Osteoblast (primary cell): ENCODE results near the gene IBA57. TPM values are rescaled to one million over a fixed set of nuclear protein-coding genes. Genes with fewer than 3 reads are reported as not detected.

Experiments
- DNase-seq: peaks from one replicate; pipeline ENCODE4 v3.0.0; 2011; ENCODE audit warnings: low spot score, mixed read lengths; ENCODE audit not compliant: insufficient read length; ENCODE audit errors: missing footprints
- H2AFZ ChIP-seq: 2 replicates; pipeline ENCODE4 v1.6.0; 2011; ENCODE audit warnings: mild to moderate bottlenecking, low read length
- H3K27ac ChIP-seq: 2 replicates; pipeline ENCODE4 v1.5.1; 2011; ENCODE audit warnings: mild to moderate bottlenecking, low read depth, low read length, moderate library complexity
- H3K27me3 ChIP-seq: 2 replicates; pipeline ENCODE4 v1.6.0; 2012; ENCODE audit warnings: mild to moderate bottlenecking, control low read depth, inconsistent platforms, low read length, moderate library complexity; ENCODE audit not compliant: insufficient read depth
- H3K36me3 ChIP-seq: 2 replicates; pipeline ENCODE4 v1.5.1; 2011; ENCODE audit warnings: mild to moderate bottlenecking, low read length, control low read depth, moderate library complexity; ENCODE audit not compliant: insufficient read depth
- H3K4me1 ChIP-seq: 2 replicates; pipeline ENCODE4 v1.5.1; 2011; ENCODE audit warnings: mild to moderate bottlenecking, low read length, control low read depth, moderate library complexity; ENCODE audit not compliant: insufficient read depth
- H3K4me2 ChIP-seq: 2 replicates; pipeline ENCODE4 v1.6.0; 2011; ENCODE audit warnings: mild to moderate bottlenecking, low read length; ENCODE audit not compliant: insufficient read depth
- H3K4me3 ChIP-seq: fragments of 200-600 bp; sonication (generic); 3 replicates; pipeline ENCODE4 v1.5.1; 2012; ENCODE audit warnings: mild to moderate bottlenecking, low read length, inconsistent platforms; ENCODE audit not compliant: insufficient read depth
- H3K79me2 ChIP-seq: 2 replicates; pipeline ENCODE4 v1.6.0; 2012; ENCODE audit warnings: mild to moderate bottlenecking, low read length, control low read depth, inconsistent platforms; ENCODE audit not compliant: insufficient read depth
- H3K9me3 ChIP-seq: 2 replicates; pipeline ENCODE4 v1.5.1; 2011; ENCODE audit warnings: low read depth, low read length, control low read depth
- H4K20me1 ChIP-seq: 2 replicates; pipeline ENCODE4 v1.6.0; 2012; ENCODE audit warnings: mild to moderate bottlenecking, low read length, control low read depth; ENCODE audit not compliant: insufficient read depth
- CTCF ChIP-seq: IDR thresholded peaks from 2 replicates; pipeline ENCODE4 v1.5.1; 2011; ENCODE audit warnings: mild to moderate bottlenecking, low read depth, low read length, moderate library complexity; ENCODE audit errors: extremely low read depth
- total RNA-seq: library from RNA; depleted of rRNA; stranded (reverse); fragments of >200 nt; gene quantifications from 2 replicates; pipeline ENCODE4 v1.2.3, GENCODE V29; 2012

Gene IBA57
- total RNA-seq, 1 donor = 4.7 TPM

GRCh38 chr1:228146417-228147150, 19.0 kb upstream of the IBA57 start:
- H3K4me1 ChIP-seq = peaks cover 34% of the 10 kb centered on the region

GRCh38 chr1:228147151-228147693, 18.4 kb upstream of the IBA57 start:
- Histone ChIP-seq H3K36me3 (peaks cover 8% of the 10 kb centered on the region), H3K27me3 (no peaks in the 10 kb centered on the region), H3K4me1 (peaks cover 27% of the 10 kb centered on the region), H4K20me1 (peaks cover 65% of the 10 kb centered on the region), H3K79me2 (peaks cover 86% of the 10 kb centered on the region), H2AFZ (no peak overlapping the region), H3K9me3 (no peaks in the 10 kb centered on the region), H3K4me2 (no peak overlapping the region), H3K27ac (no peak overlapping the region), H3K4me3 (no peak overlapping the region)
- no peak for TF ChIP-seq CTCF
- DNase-seq = peak; percentile 84

More at GRCh38 chr1:228146417-228147150, 19.0 kb upstream of the IBA57 start:
- no peak overlapping the region for H3K4me3 ChIP-seq
- H2AFZ ChIP-seq = no peak overlapping the region
- no peak overlapping the region for H3K27ac ChIP-seq
- H3K27me3 ChIP-seq = no peaks in the 10 kb centered on the region
- H3K79me2 ChIP-seq = peaks cover 90% of the 10 kb centered on the region
- peaks cover 8% of the 10 kb centered on the region for H3K36me3 ChIP-seq
- H3K9me3 ChIP-seq = no peaks in the 10 kb centered on the region
- TF ChIP-seq CTCF = no peak
- H4K20me1 ChIP-seq = peaks cover 67% of the 10 kb centered on the region
- DNase-seq = peak; percentile 68
- no peak overlapping the region for H3K4me2 ChIP-seq

GRCh38 chr1:228147768-228148167, 17.8 kb upstream of the IBA57 start:
- H3K79me2 ChIP-seq = peaks cover 81% of the 10 kb centered on the region
- peak; percentile 83 for DNase-seq
- no peaks in the 10 kb centered on the region for H3K9me3 ChIP-seq
- no peaks in the 10 kb centered on the region for H3K27me3 ChIP-seq
- no peak for TF ChIP-seq CTCF
- H3K4me3 ChIP-seq = no peak overlapping the region
- H3K4me1 ChIP-seq = peaks cover 22% of the 10 kb centered on the region
- H2AFZ ChIP-seq = no peak overlapping the region
- H3K27ac ChIP-seq = no peak overlapping the region
- no peak overlapping the region for H3K4me2 ChIP-seq
- peaks cover 4% of the 10 kb centered on the region for H3K36me3 ChIP-seq
- peaks cover 60% of the 10 kb centered on the region for H4K20me1 ChIP-seq

GRCh38 chr1:228148196-228148861, 17.3 kb upstream of the IBA57 start:
- TF ChIP-seq CTCF = no peak

More at GRCh38 chr1:228148196-228148861, 17.3 kb upstream of the IBA57 start:
- no peak overlapping the region for H2AFZ ChIP-seq
- peaks cover 75% of the 10 kb centered on the region for H3K79me2 ChIP-seq
- peaks cover 19% of the 10 kb centered on the region for H3K4me1 ChIP-seq
- H3K36me3 ChIP-seq = peaks cover 4% of the 10 kb centered on the region
- H3K9me3 ChIP-seq = no peaks in the 10 kb centered on the region
- no peak overlapping the region for H3K4me3 ChIP-seq
- H3K27ac ChIP-seq = no peak overlapping the region
- H3K4me2 ChIP-seq = no peak overlapping the region
- peaks cover 54% of the 10 kb centered on the region for H4K20me1 ChIP-seq
- peak; percentile 75 for DNase-seq
- no peaks in the 10 kb centered on the region for H3K27me3 ChIP-seq
